ENCODE results near the gene PVALEF. TPM values are rescaled to one million over a fixed set of nuclear protein-coding genes. Genes with fewer than 3 reads are reported as not detected.

The PVALEF gene
- total RNA-seq, 1 experiment from 2014 or later, result not detected

- no peaks in the 10 kb centered on the region for H3K36me3 ChIP-seq (ENCODE audit: control insufficient read depth, insufficient read depth, low read length)
- CTCF ChIA-PET, result no interaction called here
Observed at GRCh38 chr17:81191646-81192045, 26.3 kb downstream of the PVALEF start.

GRCh38 chr17:81192386-81193050 is 27.2 kb downstream of the PVALEF start:
- in situ Hi-C loops (cut with HindIII; ENCODE audit: low pct_unique_long_range_greater_than_20kb, low sequenced_read_pairs), result no loop called here
- no peak for TF ChIP-seq POLR2AphosphoS5 (IDR thresholded peaks at IDR 0.05; ENCODE audit: low read depth, low read length)
- TF ChIP-seq TCF7L2 (IDR thresholded peaks at IDR 0.05; ENCODE audit: low read depth, low read length), result no peak
- intact Hi-C loops (cut with micrococcal nuclease; ENCODE audit: unreplicated experiment), result no loop called here
- H3K27ac ChIP-seq (ENCODE audit: low read length), result no peak overlapping the region
- no peaks in the 10 kb centered on the region for H3K36me3 ChIP-seq (ENCODE audit: control insufficient read depth, insufficient read depth, low read length)
- ATAC-seq, result no peak
- H3K9me3 ChIP-seq (ENCODE audit: control insufficient read depth, insufficient read depth, low read depth, low read length), result no peaks in the 10 kb centered on the region
- H3K27me3 ChIP-seq (ENCODE audit: control insufficient read depth, insufficient read depth, low read length), result no peaks in the 10 kb centered on the region
- no peak for DNase-seq (ENCODE audit: low read depth, low spot score)
- ChIA-PET POLR2A (no interaction called here), CTCF (interaction anchor here (0.6 kb wide), 1 partner anchor 31 kb away, joined by 3 read pairs; no protein-coding TSS in a partner anchor)
- no peaks in the 10 kb centered on the region for H3K4me1 ChIP-seq (ENCODE audit: control insufficient read depth, insufficient read depth, low read length)
- BruUV-seq (replicated peaks), result no TSS peak
- H3K4me3 ChIP-seq (ENCODE audit: low read depth in 2 of 2, low read length in 2 of 2), result no peak overlapping the region

More at GRCh38 chr17:81191646-81192045, 26.3 kb downstream of the PVALEF start:
- Histone ChIP-seq H3K27me3 (ENCODE audit: control insufficient read depth, insufficient read depth, low read length) (no peaks in the 10 kb centered on the region), H3K4me3 (ENCODE audit: low read depth in 2 of 2, low read length in 2 of 2) (no peak overlapping the region), H3K27ac (ENCODE audit: low read length) (no peak overlapping the region), H3K4me1 (ENCODE audit: control insufficient read depth, insufficient read depth, low read length) (no peaks in the 10 kb centered on the region), H3K9me3 (ENCODE audit: control insufficient read depth, insufficient read depth, low read depth, low read length) (no peaks in the 10 kb centered on the region)
- DNase-seq (ENCODE audit: low read depth, low spot score), result no peak
- BruUV-seq (replicated peaks), result no TSS peak
- POLR2A ChIA-PET, result no interaction called here
- no peak for ATAC-seq
- intact Hi-C loops (cut with micrococcal nuclease; ENCODE audit: unreplicated experiment) (no loop called here), in situ Hi-C loops (cut with HindIII; ENCODE audit: low pct_unique_long_range_greater_than_20kb, low sequenced_read_pairs) (no loop called here)
- TF ChIP-seq CTCF (IDR thresholded peaks at IDR 0.05), result no peak

- H3K36me3 ChIP-seq (ENCODE audit: control insufficient read depth, insufficient read depth, low read length), result no peaks in the 10 kb centered on the region
- ATAC-seq (no peak), DNase-seq (ENCODE audit: low read depth, low spot score) (no peak)
- no peaks in the 10 kb centered on the region for H3K4me1 ChIP-seq (ENCODE audit: control insufficient read depth, insufficient read depth, low read length)
- no peak overlapping the region for H3K4me3 ChIP-seq (ENCODE audit: low read depth in 2 of 2, low read length in 2 of 2)
- ChIA-PET CTCF (no interaction called here), POLR2A (no interaction called here)
- H3K27ac ChIP-seq (ENCODE audit: low read length), result no peak overlapping the region
- no TSS peak for BruUV-seq (replicated peaks)
- TF ChIP-seq SIN3A (IDR thresholded peaks at IDR 0.05; ENCODE audit: borderline replicate concordance, insufficient read depth, low read depth, low read length) (no peak), POLR2AphosphoS5 (IDR thresholded peaks at IDR 0.05; ENCODE audit: low read depth, low read length) (no peak), REST (IDR thresholded peaks at IDR 0.05; ENCODE audit: insufficient read depth in 1 of 2, low read depth in 2 of 2, low read length in 1 of 2) (no peak)
- no peaks in the 10 kb centered on the region for H3K9me3 ChIP-seq (ENCODE audit: control insufficient read depth, insufficient read depth, low read depth, low read length)
- no peaks in the 10 kb centered on the region for H3K27me3 ChIP-seq (ENCODE audit: control insufficient read depth, insufficient read depth, low read length)
- intact Hi-C loops (cut with micrococcal nuclease; ENCODE audit: unreplicated experiment) (no loop called here), in situ Hi-C loops (cut with HindIII; ENCODE audit: low pct_unique_long_range_greater_than_20kb, low sequenced_read_pairs) (no loop called here)
Observed at GRCh38 chr17:81193051-81193410, 27.7 kb downstream of the PVALEF start.

Data from Panc1 (cell line).